OCI-LY7 (cell line): ENCODE data around the gene BMPER. TPM values are rescaled to one million over a fixed set of nuclear protein-coding genes. Genes with fewer than 3 reads are reported as not detected.

Source experiments
- BruUV-seq: library from RNA; stranded (reverse); fragments of 400-500 nt; replicated peaks from 2 replicates; lab custom pipeline; 2021; lab: Mats Ljungman, UMichigan
- CTCF ChIA-PET: fragments of 300-600 bp; sonication (Branson Sonifier 250); formaldehyde crosslinking; loops from one replicate; lab custom pipeline; 2022; ENCODE audit warnings: antibody characterized with exemption; ENCODE audit not compliant: unreplicated experiment; lab: Charles Lee
- POLR2A ChIA-PET: fragments of 300-600 bp; sonication (Branson Sonifier 250); formaldehyde crosslinking; loops from one replicate; lab custom pipeline; 2022; ENCODE audit warnings: antibody characterized with exemption; lab: Charles Lee
- DNase-seq: peaks from one replicate; pipeline ENCODE4 v3.0.0-alpha.2; 2015; ENCODE audit warnings: low spot score
- H2AFZ ChIP-seq: fragments of 200-600 bp; sonication (generic), shearing (Covaris generic); 2 replicates; pipeline ENCODE4 v1.6.1; 2014; ENCODE audit warnings: mild to moderate bottlenecking, antibody characterized with exemption, low read length, moderate library complexity
- H3K27ac ChIP-seq: fragments of 200-600 bp; sonication (generic); 2 replicates; pipeline ENCODE4 v1.5.1; 2014; ENCODE audit warnings: mixed run types, low read depth, mild to moderate bottlenecking, moderate library complexity, low read length, inconsistent platforms; ENCODE audit not compliant: poor library complexity, severe bottlenecking
- H3K36me3 ChIP-seq: fragments of 200-600 bp; sonication (generic); 2 replicates; pipeline ENCODE4 v1.6.1; 2014; ENCODE audit warnings: mild to moderate bottlenecking, antibody characterized with exemption, low read length, moderate library complexity, mixed read lengths; ENCODE audit not compliant: insufficient read depth
- H3K4me1 ChIP-seq: fragments of 200-600 bp; sonication (generic); 2 replicates; pipeline ENCODE4 v1.5.1; 2014; ENCODE audit warnings: mild to moderate bottlenecking, low read length; ENCODE audit not compliant: insufficient read depth, poor library complexity, severe bottlenecking
- H3K4me2 ChIP-seq: fragments of 200-600 bp; sonication (generic); 2 replicates; pipeline ENCODE4 v1.6.1; 2014; ENCODE audit warnings: mild to moderate bottlenecking, low read length
- H3K4me3 ChIP-seq: fragments of 200-600 bp; sonication (generic); 2 replicates; pipeline ENCODE4 v1.5.1; 2014; ENCODE audit warnings: mild to moderate bottlenecking, low read depth, low read length; ENCODE audit not compliant: poor library complexity, severe bottlenecking
- H3K79me2 ChIP-seq: fragments of 200-600 bp; sonication (generic); 2 replicates; pipeline ENCODE4 v1.6.1; 2016; ENCODE audit warnings: low read depth, mild to moderate bottlenecking, low read length, moderate library complexity, mixed read lengths; ENCODE audit not compliant: insufficient read depth
- H3K9me2 ChIP-seq: fragments of 200-600 bp; sonication (generic); 2 replicates; pipeline ENCODE4 v1.6.1; 2016; ENCODE audit warnings: mild to moderate bottlenecking, low read length, mixed read lengths; ENCODE audit not compliant: insufficient read depth
- H3K9me3 ChIP-seq: fragments of 200-600 bp; sonication (generic); 2 replicates; pipeline ENCODE4 v1.6.1; 2014; ENCODE audit warnings: mild to moderate bottlenecking, mixed run types, low read length, mixed read lengths
- H4K20me1 ChIP-seq: fragments of 200-600 bp; sonication (generic); 2 replicates; pipeline ENCODE4 v1.6.1; 2014; ENCODE audit warnings: mild to moderate bottlenecking, antibody characterized with exemption, low read length, moderate library complexity, mixed read lengths; ENCODE audit not compliant: insufficient read depth
- CTCF ChIP-seq: fragments of 200-600 bp; sonication (generic); conservative IDR thresholded peaks from 2 replicates; pipeline ENCODE4 v1.5.1; 2014; ENCODE audit warnings: mild to moderate bottlenecking, antibody characterized with exemption, low read length, moderate library complexity, mixed read lengths
- EZH2phosphoT487 ChIP-seq: fragments of 200-600 bp; sonication (generic); IDR thresholded peaks from 2 replicates; pipeline ENCODE4 v1.6.1; 2018; ENCODE audit warnings: low read depth, borderline replicate concordance, mild to moderate bottlenecking, mixed run types, antibody characterized with exemption, low read length, moderate library complexity, mixed read lengths
- intact Hi-C: fragments of 100-400 bp; cut with micrococcal nuclease; formaldehyde crosslinking; loops from one replicate; pipeline ENCODE4 v1.10.0; 2022; ENCODE audit not compliant: unreplicated experiment
- total RNA-seq, 2 experiments: library from RNA; depleted of rRNA in 1 of 2; stranded (reverse); fragments of >200 nt in 1 of 2; shearing (Covaris generic) in 1 of 2; gene quantifications; 2 replicates each; pipeline ENCODE4 v1.2.3, GENCODE V29; 2014 to 2022

Gene BMPER
- total RNA-seq, 2 experiments from 2014 or later: not detected

DNA sequence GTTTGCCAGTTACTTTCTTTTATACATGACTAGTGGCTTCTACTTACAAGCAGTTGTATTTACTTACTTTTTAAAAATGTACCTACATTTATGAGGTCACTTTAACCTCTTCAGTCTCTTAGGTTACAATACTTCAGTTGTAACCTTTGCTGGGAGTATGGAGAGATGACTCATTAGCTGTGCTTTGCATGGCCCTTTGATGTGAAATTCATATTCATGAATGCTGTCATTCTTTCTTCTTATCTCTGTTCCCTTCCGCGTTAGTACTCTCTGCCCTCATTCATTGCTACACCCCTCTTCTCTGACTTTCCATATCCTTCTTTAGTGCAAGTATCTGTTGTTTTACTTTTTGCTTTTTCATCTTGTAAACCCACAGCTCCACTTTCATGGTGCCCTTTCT is 164.3 kb downstream of the BMPER start:
- Histone ChIP-seq H3K4me3 (no peak overlapping the region), H4K20me1 (no peaks in the 10 kb centered on the region), H3K79me2 (no peaks in the 10 kb centered on the region), H2AFZ (no peak overlapping the region), H3K9me3 (no peaks in the 10 kb centered on the region), H3K4me2 (no peak overlapping the region), H3K9me2 (no peaks in the 10 kb centered on the region), H3K27ac (no peak overlapping the region), H3K4me1 (no peaks in the 10 kb centered on the region), H3K36me3 (no peaks in the 10 kb centered on the region)
- intact Hi-C loops: no loop called here
- no peak for TF ChIP-seq EZH2phosphoT487
- TF ChIP-seq CTCF: no peak
- no peak for DNase-seq
- BruUV-seq: no TSS peak
- ChIA-PET POLR2A (no interaction called here), CTCF (no interaction called here)

GRCh38 chr7:34070511-34071323 is 165.4 kb downstream of the BMPER start:
- Histone ChIP-seq H4K20me1 (no peaks in the 10 kb centered on the region), H3K27ac (no peak overlapping the region), H3K4me3 (no peak overlapping the region), H3K4me2 (no peak overlapping the region), H3K9me3 (no peaks in the 10 kb centered on the region), H2AFZ (no peak overlapping the region), H3K4me1 (no peaks in the 10 kb centered on the region), H3K9me2 (no peaks in the 10 kb centered on the region), H3K36me3 (no peaks in the 10 kb centered on the region), H3K79me2 (no peaks in the 10 kb centered on the region)
- intact Hi-C loops: no loop called here
- ChIA-PET POLR2A (no interaction called here), CTCF (no interaction called here)
- TF ChIP-seq EZH2phosphoT487 (no peak), CTCF (no peak)
- no peak for DNase-seq
- BruUV-seq: no TSS peak

- Histone ChIP-seq H3K9me2 (no peaks in the 10 kb centered on the region), H4K20me1 (no peaks in the 10 kb centered on the region), H3K4me3 (no peak overlapping the region), H3K79me2 (no peaks in the 10 kb centered on the region), H3K9me3 (no peaks in the 10 kb centered on the region), H2AFZ (no peak overlapping the region), H3K36me3 (no peaks in the 10 kb centered on the region), H3K4me1 (no peaks in the 10 kb centered on the region), H3K4me2 (no peak overlapping the region), H3K27ac (no peak overlapping the region)
- no TSS peak for BruUV-seq
- intact Hi-C loops: no loop called here
- TF ChIP-seq CTCF (no peak), EZH2phosphoT487 (no peak)
- no peak for DNase-seq
- CTCF ChIA-PET: no interaction called here
- POLR2A ChIA-PET: interaction anchor here (0.6 kb wide), 1 partner anchor 22 kb away, joined by 3 read pairs; no protein-coding TSS in a partner anchor
Measured at GRCh38 chr7:34073676-34074075, 168.3 kb downstream of the BMPER start.
